Neural crest cell (in vitro differentiated cells): Measurements from ENCODE around the gene GABBR1. TPM values are rescaled to one million over a fixed set of nuclear protein-coding genes. Genes with fewer than 3 reads are reported as not detected.

Experiments used
- DNase-seq: peaks from one replicate; pipeline ENCODE4 v3.0.0; 2021; ENCODE audit warnings: low read depth, mixed read lengths, low spot score
- H3K27ac Mint-ChIP-seq: one replicate; pipeline ENCODE4 v1.8.0; 2021; ENCODE audit warnings: mild to moderate bottlenecking, mixed read lengths; ENCODE audit not compliant: unreplicated experiment
- H3K27me3 Mint-ChIP-seq: 2 replicates; pipeline ENCODE4 v1.8.0; 2021; ENCODE audit warnings: low read depth, mild to moderate bottlenecking, mixed read lengths
- H3K36me3 Mint-ChIP-seq: 2 replicates; pipeline ENCODE4 v1.8.0; 2021; ENCODE audit warnings: low read depth, mild to moderate bottlenecking, mixed read lengths
- H3K4me1 Mint-ChIP-seq: 2 replicates; pipeline ENCODE4 v1.8.0; 2021; ENCODE audit warnings: mixed read lengths
- H3K4me3 Mint-ChIP-seq: one replicate; pipeline ENCODE4 v1.8.0; 2021; ENCODE audit warnings: mild to moderate bottlenecking, mixed read lengths
- H3K9me3 Mint-ChIP-seq: 2 replicates; pipeline ENCODE4 v1.8.0; 2021; ENCODE audit warnings: mixed read lengths
- CTCF ChIP-seq: fragments of 200-600 bp; sonication (generic); conservative IDR thresholded peaks from 2 replicates; pipeline ENCODE4 v1.5.0; 2021; ENCODE audit warnings: antibody characterized with exemption, mild to moderate bottlenecking
- total RNA-seq: library from RNA; stranded (reverse); gene quantifications from 2 replicates; pipeline ENCODE4 v1.2.1, GENCODE V29; 2021

Gene GABBR1
- total RNA-seq, 1 donor from 2014 or later: 79.7 TPM

- Mint-ChIP-seq H3K27ac (no peak overlapping the region), H3K4me1 (peaks cover 13% of the 10 kb centered on the region), H3K27me3 (peaks cover 5% of the 10 kb centered on the region), H3K9me3 (no peaks in the 10 kb centered on the region), H3K36me3 (no peaks in the 10 kb centered on the region), H3K4me3 (no peak overlapping the region)
- DNase-seq: no peak
- TF ChIP-seq CTCF: no peak
Observed at GRCh38 chr6:29652198-29652584, 19.2 kb upstream of the GABBR1 start.

GRCh38 chr6:29651413-29652197 is 18.6 kb upstream of the GABBR1 start:
- peak; percentile 78 for TF ChIP-seq CTCF
- H3K4me1 Mint-ChIP-seq: peaks cover 13% of the 10 kb centered on the region
- no peak overlapping the region for H3K27ac Mint-ChIP-seq
- no peaks in the 10 kb centered on the region for H3K9me3 Mint-ChIP-seq
- H3K36me3 Mint-ChIP-seq: no peaks in the 10 kb centered on the region
- no peak for DNase-seq
- peak overlapping the region; percentile 67 for H3K4me3 Mint-ChIP-seq
- H3K27me3 Mint-ChIP-seq: peaks cover 5% of the 10 kb centered on the region

- Mint-ChIP-seq H3K9me3 (no peaks in the 10 kb centered on the region), H3K36me3 (no peaks in the 10 kb centered on the region), H3K27me3 (peaks cover 2% of the 10 kb centered on the region), H3K4me3 (peak overlapping the region; percentile 73), H3K27ac (peak overlapping the region; percentile 75), H3K4me1 (peaks cover 13% of the 10 kb centered on the region)
- TF ChIP-seq CTCF: peak; percentile 88
- DNase-seq: peak; percentile 99
Observed at GRCh38 chr6:29649701-29650673, 17.0 kb upstream of the GABBR1 start.

- no peak for DNase-seq
- H3K4me3 Mint-ChIP-seq: no peak overlapping the region
- peak; percentile 66 for TF ChIP-seq CTCF
- H3K9me3 Mint-ChIP-seq: no peaks in the 10 kb centered on the region
- H3K4me1 Mint-ChIP-seq: peaks cover 13% of the 10 kb centered on the region
- no peaks in the 10 kb centered on the region for H3K27me3 Mint-ChIP-seq
- no peak overlapping the region for H3K27ac Mint-ChIP-seq
- no peaks in the 10 kb centered on the region for H3K36me3 Mint-ChIP-seq
Observed at GRCh38 chr6:29647927-29648642, 15.1 kb upstream of the GABBR1 start.
